HCT116 (cell line): ENCODE measurements around the gene MAGEF1. TPM values are rescaled to one million over a fixed set of nuclear protein-coding genes. Genes with fewer than 3 reads are reported as not detected.

Experiments
- ATAC-seq: fragments of 200-7000 bp; cut with Tn5 transposase; 2 replicates; pipeline ENCODE4 v1.9.1; 2020; ENCODE audit warnings: mild to moderate bottlenecking, moderate library complexity
- BruUV-seq: library from RNA; stranded (reverse); fragments of 400-500 nt; replicated peaks from 2 replicates; lab custom pipeline; 2021; lab: Mats Ljungman, UMichigan
- CTCF ChIA-PET: fragments of 300-600 bp; sonication (Branson Sonifier 250); formaldehyde crosslinking; loops from one replicate; lab custom pipeline; 2021; ENCODE audit warnings: antibody characterized with exemption; lab: Charles Lee
- POLR2A ChIA-PET: fragments of 300-600, 350-600 bp; sonication (Branson Sonifier 250); formaldehyde crosslinking; loops from one replicate; lab custom pipeline; 2021; ENCODE audit warnings: antibody characterized with exemption; lab: Charles Lee
- RAD21 ChIA-PET, 2 experiments: fragments of 300-600 bp; sonication (Branson Sonifier 250); formaldehyde crosslinking; loops; one replicate each; lab custom pipeline; 2023; ENCODE audit warnings: low total read pairs in 2 of 2; ENCODE audit not compliant: uncharacterized antibody in 2 of 2, unreplicated experiment in 2 of 2, low non-redundant PET in 1 of 2; lab: Charles Lee
- DNase-seq: peaks from one replicate; pipeline ENCODE4 v3.0.0-alpha.2; 2010; ENCODE audit warnings: low read depth, low spot score
- H2AFZ ChIP-seq: fragments of 200-600 bp; shearing (Covaris generic), sonication (generic); 2 replicates; pipeline ENCODE4 v1.6.1; 2017; ENCODE audit warnings: low read depth, mixed run types, mixed read lengths, antibody characterized with exemption, low read length; ENCODE audit not compliant: poor library complexity, severe bottlenecking
- H3K27ac ChIP-seq: 2 replicates; pipeline ENCODE4 v1.5.1; 2012; ENCODE audit warnings: low read depth, low read length
- H3K27me3 ChIP-seq: fragments of 200-600 bp; sonication (generic); 2 replicates; pipeline ENCODE4 v1.6.1; 2016; ENCODE audit warnings: mixed run types, low read length, mixed read lengths; ENCODE audit not compliant: insufficient read depth
- H3K36me3 ChIP-seq, 2 experiments: fragments of 200-500 bp in 1 of 2; fragments of 200-600 bp in 1 of 2; sonication (Bioruptor generic) in 1 of 2; sonication (generic) in 1 of 2; 2 replicates each; pipeline versions ENCODE4 v1.5.1 to v1.6.1; 2014 to 2016; ENCODE audit warnings: low read length in 2 of 2, inconsistent platforms in 1 of 2, mixed read lengths in 1 of 2, mixed run types in 1 of 2; ENCODE audit not compliant: insufficient read depth in 2 of 2, control insufficient read depth in 1 of 2
- H3K4me1 ChIP-seq, 2 experiments: fragments of 200-600 bp in 1 of 2; sonication (generic) in 1 of 2; 2 replicates each; pipeline versions ENCODE4 v1.5.1 to v1.6.1; 2012 to 2017; ENCODE audit warnings: low read length in 2 of 2, inconsistent platforms in 1 of 2, mild to moderate bottlenecking in 1 of 2, mixed read lengths in 1 of 2, mixed run types in 1 of 2, moderate library complexity in 1 of 2; ENCODE audit not compliant: insufficient read depth in 2 of 2, control insufficient read depth in 1 of 2
- H3K4me2 ChIP-seq: fragments of 200-600 bp; sonication (generic); 2 replicates; pipeline ENCODE4 v1.6.1; 2017; ENCODE audit warnings: mixed run types, low read length, mixed read lengths
- H3K4me3 ChIP-seq, 2 experiments: fragments of 200-600 bp in 1 of 2; sonication (generic) in 1 of 2; replicated peaks in 1 of 2; 2 replicates each; pipeline ENCODE4 v1.5.1; 2011 to 2016; ENCODE audit warnings: low read length in 2 of 2, control low read depth in 1 of 2, low read depth in 1 of 2, mild to moderate bottlenecking in 1 of 2, mixed read lengths in 1 of 2, mixed run types in 1 of 2
- H3K79me2 ChIP-seq: fragments of 200-600 bp; sonication (generic); 2 replicates; pipeline ENCODE4 v1.6.1; 2017; ENCODE audit warnings: mild to moderate bottlenecking, mixed run types, low read length, moderate library complexity, mixed read lengths; ENCODE audit not compliant: insufficient read depth
- H3K9ac ChIP-seq: fragments of 200-600 bp; sonication (generic); 2 replicates; pipeline ENCODE4 v1.6.1; 2016; ENCODE audit warnings: low read length, mixed read lengths
- H3K9me2 ChIP-seq: fragments of 200-600 bp; sonication (generic), shearing (Covaris generic); 2 replicates; pipeline ENCODE4 v1.6.1; 2017; ENCODE audit warnings: mixed run types, mild to moderate bottlenecking, moderate library complexity; ENCODE audit not compliant: insufficient read depth
- H3K9me3 ChIP-seq, 2 experiments: fragments of 200-500 bp in 1 of 2; fragments of 200-600 bp in 1 of 2; sonication (Bioruptor generic) in 1 of 2; sonication (generic) in 1 of 2; 2 replicates each; pipeline ENCODE4 v1.6.1; 2014 to 2017; ENCODE audit warnings: low read length in 2 of 2, mixed read lengths in 2 of 2, inconsistent platforms in 1 of 2, low read depth in 1 of 2, mild to moderate bottlenecking in 1 of 2, mixed run types in 1 of 2, moderate library complexity in 1 of 2; ENCODE audit not compliant: control insufficient read depth in 1 of 2, insufficient read depth in 1 of 2
- H4K20me1 ChIP-seq: fragments of 200-600 bp; sonication (generic), shearing (Covaris generic); 2 replicates; pipeline ENCODE4 v1.6.1; 2017; ENCODE audit warnings: mixed run types, mild to moderate bottlenecking, moderate library complexity; ENCODE audit not compliant: insufficient read depth
- CEBPB ChIP-seq: IDR thresholded peaks from 2 replicates; pipeline ENCODE4 v1.6.1; 2012; ENCODE audit warnings: low read depth
- EZH2 ChIP-seq: fragments of 200-600 bp; sonication (generic); IDR thresholded peaks from 2 replicates; pipeline ENCODE4 v1.6.1; 2017; ENCODE audit warnings: antibody characterized with exemption, mixed run types
- EZH2phosphoT487 ChIP-seq: fragments of 200-600 bp; IDR thresholded peaks from 2 replicates; pipeline ENCODE4 v1.6.1; 2018; ENCODE audit warnings: antibody characterized with exemption, borderline replicate concordance
- FOSL1 ChIP-seq: IDR thresholded peaks from 2 replicates; pipeline ENCODE4 v1.6.1; 2012; ENCODE audit warnings: low read depth
- POLR2A ChIP-seq: IDR thresholded peaks from 2 replicates; pipeline ENCODE4 v1.7.0; 2011; ENCODE audit warnings: borderline replicate concordance; ENCODE audit not compliant: insufficient read depth, insufficient read length; ENCODE audit errors: extremely low read depth
- POLR2AphosphoS5 ChIP-seq: IDR thresholded peaks from 2 replicates; pipeline ENCODE4 v1.6.1; 2011; ENCODE audit warnings: mild to moderate bottlenecking, low read depth, low read length, moderate library complexity
- SP1 ChIP-seq: IDR thresholded peaks from 2 replicates; pipeline ENCODE4 v1.6.1; 2012; ENCODE audit warnings: low read depth
- ZFX ChIP-seq: fragments of 450-650 bp; IDR thresholded peaks from 2 replicates; pipeline ENCODE4 v1.6.1; 2017
- ZNF274 ChIP-seq: fragments of 200-500 bp; sonication (Bioruptor generic); IDR thresholded peaks from 2 replicates; pipeline ENCODE4 v1.6.1; 2014; ENCODE audit warnings: mild to moderate bottlenecking, low read depth, low read length, inconsistent platforms
- intact Hi-C: fragments of 100-400 bp; cut with micrococcal nuclease; formaldehyde crosslinking; loops from 2 replicates; pipeline ENCODE4 v1.10.0; 2022
- total RNA-seq: library from RNA; stranded (reverse); gene quantifications from one replicate; pipeline ENCODE4 v1.2.1, GENCODE V29; 2021; ENCODE audit not compliant: unreplicated experiment
- TF ChIP-seq, protein P1 (sequence below): IDR thresholded peaks from 2 replicates; pipeline ENCODE4 v1.6.1; 2012
- TF ChIP-seq, protein P2 (sequence below), 3 experiments: fragments of 200-600 bp in 1 of 3; sonication (generic) in 1 of 3; IDR thresholded peaks in 2 of 3; conservative IDR thresholded peaks in 1 of 3; 2 replicates each; pipeline ENCODE4 v1.5.1; 2012 to 2017; ENCODE audit warnings: low read depth in 2 of 3, low read length in 2 of 3, antibody characterized with exemption in 1 of 3, borderline replicate concordance in 1 of 3, control low read depth in 1 of 3, mild to moderate bottlenecking in 1 of 3, mixed read lengths in 1 of 3, mixed run types in 1 of 3, moderate library complexity in 1 of 3; ENCODE audit not compliant: insufficient read depth in 1 of 3
- TF ChIP-seq, protein P3 (sequence below): IDR thresholded peaks from 2 replicates; pipeline ENCODE4 v1.6.1; 2011; ENCODE audit warnings: mild to moderate bottlenecking, low read length, moderate library complexity; ENCODE audit not compliant: insufficient replicate concordance; ENCODE audit errors: extremely low read depth
- TF ChIP-seq, protein P4 (sequence below): IDR thresholded peaks from 2 replicates; pipeline ENCODE4 v1.6.1; 2012

The MAGEF1 gene
- total RNA-seq, 1 experiment from 2014 or later = 44.1 TPM

DNA sequence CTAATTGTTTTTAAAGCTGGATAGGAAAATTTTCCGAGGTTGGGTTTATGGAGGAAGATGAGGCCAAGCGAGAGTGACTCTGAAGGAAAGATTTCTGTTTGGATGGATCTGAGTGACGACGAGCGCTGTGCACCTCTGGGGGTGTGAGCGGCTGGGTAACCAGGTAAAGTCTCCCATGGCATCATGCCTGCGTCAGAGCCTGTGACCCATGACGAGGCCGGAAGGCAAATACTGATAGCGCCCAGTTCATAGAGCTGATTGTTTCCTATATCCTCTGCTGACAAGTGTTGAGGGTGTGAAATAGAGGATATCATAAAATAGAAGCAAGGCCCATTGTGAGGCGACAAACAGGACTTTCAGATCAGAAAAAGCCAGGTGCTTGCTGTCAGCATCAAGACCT, 33.7 kb upstream of the MAGEF1 start:
- ChIA-PET CTCF (interaction anchor here (1.4 to 6.8 kb wide), 2 partner anchors 21 to 184 kb away, joined by 4 to 42 read pairs; partner anchors contain the start of gene EPHB3), POLR2A (no interaction called here), RAD21 (no interaction called here)
- no peak overlapping the region for H3K4me3 ChIP-seq
- intact Hi-C loops = no loop called here
- H3K27ac ChIP-seq = no peak overlapping the region
- peaks cover 11 to 22% of the 10 kb centered on the region in 2 experiments for H3K4me1 ChIP-seq
- H3K79me2 ChIP-seq = no peaks in the 10 kb centered on the region
- no peaks in the 10 kb centered on the region for H3K27me3 ChIP-seq
- no peaks in the 10 kb centered on the region for H4K20me1 ChIP-seq
- H3K9ac ChIP-seq = no peak overlapping the region
- no peak overlapping the region for H3K4me2 ChIP-seq
- no peaks in the 10 kb centered on the region for H3K36me3 ChIP-seq
- H3K9me2 ChIP-seq = no peaks in the 10 kb centered on the region
- TF ChIP-seq, protein P1, sequence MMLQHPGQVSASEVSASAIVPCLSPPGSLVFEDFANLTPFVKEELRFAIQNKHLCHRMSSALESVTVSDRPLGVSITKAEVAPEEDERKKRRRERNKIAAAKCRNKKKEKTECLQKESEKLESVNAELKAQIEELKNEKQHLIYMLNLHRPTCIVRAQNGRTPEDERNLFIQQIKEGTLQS = no peak
- H3K9me3 ChIP-seq = no peaks in the 10 kb centered on the region
- no peak overlapping the region for H2AFZ ChIP-seq
- DNase-seq = no peak
- no peak for ATAC-seq
- no TSS peak for BruUV-seq

DNA sequence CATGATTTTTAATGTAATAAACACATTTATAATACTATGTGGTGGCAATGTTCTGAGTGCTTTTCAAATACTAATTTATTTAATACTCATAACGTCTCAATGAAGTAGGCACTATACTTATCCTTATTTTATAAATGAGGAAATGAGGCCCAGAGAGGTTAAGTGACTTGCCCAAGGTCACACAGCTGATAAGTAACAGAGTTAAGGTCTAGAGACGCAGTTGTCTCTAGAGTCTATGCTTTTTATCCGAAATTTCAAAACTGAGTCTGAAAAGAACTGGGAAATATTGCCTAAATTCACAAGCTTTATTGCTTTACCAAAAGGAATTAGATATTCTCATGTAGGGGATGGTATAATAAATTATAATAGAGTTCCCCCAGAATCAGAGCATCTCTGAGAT, 31.4 kb upstream of the MAGEF1 start:
- Histone ChIP-seq H3K36me3 (no peaks in the 10 kb centered on the region), H4K20me1 (no peaks in the 10 kb centered on the region), H3K4me2 (no peak overlapping the region), H3K9me3 (no peaks in the 10 kb centered on the region), H3K9me2 (no peaks in the 10 kb centered on the region), H3K27me3 (no peaks in the 10 kb centered on the region), H3K4me3 (no peak overlapping the region), H3K9ac (no peak overlapping the region), H3K4me1 (peaks cover 20 to 34% of the 10 kb centered on the region in 2 experiments), H3K79me2 (no peaks in the 10 kb centered on the region), H2AFZ (no peak overlapping the region)
- ChIA-PET RAD21 (interaction anchor here in 1 of 2 experiments (0.8 kb wide), 1 partner anchor 182 kb away, joined by 3 read pairs; the partner anchor contains the start of gene EPHB3), CTCF (interaction anchor here (0.6 to 6.8 kb wide), 4 partner anchors 11 to 372 kb away, joined by 3 to 42 read pairs (median 4); partner anchors contain the start of gene EPHB3), POLR2A (interaction anchor here (1.0 kb wide), 1 partner anchor 182 kb away, joined by 4 read pairs; the partner anchor contains the start of gene EPHB3)
- no peak for ATAC-seq
- no peak for DNase-seq
- intact Hi-C loops = no loop called here
- no TSS peak for BruUV-seq
- TF ChIP-seq, protein P2, sequence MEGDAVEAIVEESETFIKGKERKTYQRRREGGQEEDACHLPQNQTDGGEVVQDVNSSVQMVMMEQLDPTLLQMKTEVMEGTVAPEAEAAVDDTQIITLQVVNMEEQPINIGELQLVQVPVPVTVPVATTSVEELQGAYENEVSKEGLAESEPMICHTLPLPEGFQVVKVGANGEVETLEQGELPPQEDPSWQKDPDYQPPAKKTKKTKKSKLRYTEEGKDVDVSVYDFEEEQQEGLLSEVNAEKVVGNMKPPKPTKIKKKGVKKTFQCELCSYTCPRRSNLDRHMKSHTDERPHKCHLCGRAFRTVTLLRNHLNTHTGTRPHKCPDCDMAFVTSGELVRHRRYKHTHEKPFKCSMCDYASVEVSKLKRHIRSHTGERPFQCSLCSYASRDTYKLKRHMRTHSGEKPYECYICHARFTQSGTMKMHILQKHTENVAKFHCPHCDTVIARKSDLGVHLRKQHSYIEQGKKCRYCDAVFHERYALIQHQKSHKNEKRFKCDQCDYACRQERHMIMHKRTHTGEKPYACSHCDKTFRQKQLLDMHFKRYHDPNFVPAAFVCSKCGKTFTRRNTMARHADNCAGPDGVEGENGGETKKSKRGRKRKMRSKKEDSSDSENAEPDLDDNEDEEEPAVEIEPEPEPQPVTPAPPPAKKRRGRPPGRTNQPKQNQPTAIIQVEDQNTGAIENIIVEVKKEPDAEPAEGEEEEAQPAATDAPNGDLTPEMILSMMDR (IDR thresholded peaks at IDR 0.05 in 2 of 3, conservative IDR thresholded peaks at IDR 0.05 in 1 of 3; ENCODE audit: borderline replicate concordance in 1 of 3, insufficient read depth in 1 of 3, low read depth in 2 of 3, low read length in 2 of 3) = no peak
- no peak for TF ChIP-seq SP1
- TF ChIP-seq POLR2AphosphoS5 = no peak
- TF ChIP-seq, protein P1 = no peak
- no peak for TF ChIP-seq EZH2
- no peak for TF ChIP-seq EZH2phosphoT487
- no peak for TF ChIP-seq FOSL1
- no peak for TF ChIP-seq POLR2A
- TF ChIP-seq, protein P3, sequence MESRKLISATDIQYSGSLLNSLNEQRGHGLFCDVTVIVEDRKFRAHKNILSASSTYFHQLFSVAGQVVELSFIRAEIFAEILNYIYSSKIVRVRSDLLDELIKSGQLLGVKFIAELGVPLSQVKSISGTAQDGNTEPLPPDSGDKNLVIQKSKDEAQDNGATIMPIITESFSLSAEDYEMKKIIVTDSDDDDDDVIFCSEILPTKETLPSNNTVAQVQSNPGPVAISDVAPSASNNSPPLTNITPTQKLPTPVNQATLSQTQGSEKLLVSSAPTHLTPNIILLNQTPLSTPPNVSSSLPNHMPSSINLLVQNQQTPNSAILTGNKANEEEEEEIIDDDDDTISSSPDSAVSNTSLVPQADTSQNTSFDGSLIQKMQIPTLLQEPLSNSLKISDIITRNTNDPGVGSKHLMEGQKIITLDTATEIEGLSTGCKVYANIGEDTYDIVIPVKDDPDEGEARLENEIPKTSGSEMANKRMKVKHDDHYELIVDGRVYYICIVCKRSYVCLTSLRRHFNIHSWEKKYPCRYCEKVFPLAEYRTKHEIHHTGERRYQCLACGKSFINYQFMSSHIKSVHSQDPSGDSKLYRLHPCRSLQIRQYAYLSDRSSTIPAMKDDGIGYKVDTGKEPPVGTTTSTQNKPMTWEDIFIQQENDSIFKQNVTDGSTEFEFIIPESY = no peak
- no peak for TF ChIP-seq ZNF274
- TF ChIP-seq, protein P4, sequence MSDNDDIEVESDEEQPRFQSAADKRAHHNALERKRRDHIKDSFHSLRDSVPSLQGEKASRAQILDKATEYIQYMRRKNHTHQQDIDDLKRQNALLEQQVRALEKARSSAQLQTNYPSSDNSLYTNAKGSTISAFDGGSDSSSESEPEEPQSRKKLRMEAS = no peak
- TF ChIP-seq CEBPB = no peak
- TF ChIP-seq ZFX = no peak
- TF ChIP-seq, all 23 proteins: peak for 0
- no peak overlapping the region for H3K27ac ChIP-seq
